Activated naive CD8-positive, alpha-beta T cell treated with anti-CD3 and anti-CD28 coated beads, Interleukin-2, amount 10 ng/mL, durations not matched to agents 7 days and 5 days (primary cell): ENCODE data around the gene PLEKHA4. TPM values are rescaled to one million over a fixed set of nuclear protein-coding genes. Genes with fewer than 3 reads are reported as not detected.
"Not testable (repeated sequence)": the region's sequence is repeated elsewhere in the genome, so short reads cannot be mapped to it uniquely, and the experiment has no call there.

Experiments
- ATAC-seq: fragments of 150-1000 bp; cut with Tn5 transposase; one replicate; pipeline ENCODE4 v1.10.0; 2021; ENCODE audit warnings: low read depth, moderate library complexity
- POLR2A ChIA-PET: fragments of 350-600 bp; sonication (Branson Sonifier 250); formaldehyde crosslinking; loops from one replicate; lab custom pipeline; 2021; ENCODE audit warnings: antibody characterized with exemption; lab: Charles Lee
- DNase-seq: peaks from one replicate; pipeline ENCODE4 v3.0.0; 2021
- H3K27ac Mint-ChIP-seq: one replicate; pipeline ENCODE4 v1.8.0; 2022; ENCODE audit warnings: mild to moderate bottlenecking, mixed read lengths
- H3K27me3 Mint-ChIP-seq: one replicate; pipeline ENCODE4 v1.8.0; 2022; ENCODE audit warnings: mild to moderate bottlenecking, moderate library complexity, mixed read lengths
- H3K36me3 Mint-ChIP-seq: one replicate; pipeline ENCODE4 v1.8.0; 2021; ENCODE audit warnings: mild to moderate bottlenecking, mixed read lengths
- H3K4me1 Mint-ChIP-seq: one replicate; pipeline ENCODE4 v1.8.0; 2021; ENCODE audit warnings: mixed read lengths
- H3K4me3 Mint-ChIP-seq: one replicate; pipeline ENCODE4 v1.8.0; 2022; ENCODE audit warnings: mild to moderate bottlenecking, moderate library complexity, mixed read lengths
- H3K9me3 Mint-ChIP-seq: one replicate; pipeline ENCODE4 v1.8.0; 2021; ENCODE audit warnings: mixed read lengths
- total RNA-seq, 2 experiments: library from RNA; stranded (reverse); gene quantifications; one replicate each; pipeline ENCODE4 v1.2.3, GENCODE V29; 2021

PLEKHA4 gene
- total RNA-seq, 2 experiments from 2014 or later = 4.0 to 7.0 TPM

- H3K36me3 Mint-ChIP-seq = no peaks in the 10 kb centered on the region
- H3K27me3 Mint-ChIP-seq = peaks cover 2% of the 10 kb centered on the region
- no peak for DNase-seq
- H3K27ac Mint-ChIP-seq = no peak overlapping the region
- no peaks in the 10 kb centered on the region for H3K9me3 Mint-ChIP-seq
- no peak for ATAC-seq
- no peaks in the 10 kb centered on the region for H3K4me1 Mint-ChIP-seq
- POLR2A ChIA-PET = no interaction called here
- H3K4me3 Mint-ChIP-seq = no peak overlapping the region
Measured at GRCh38 chr19:48853483-48853882, 14.9 kb downstream of the PLEKHA4 start.

GRCh38 chr19:48852292-48852691 is 16.1 kb downstream of the PLEKHA4 start:
- no peaks in the 10 kb centered on the region for H3K4me1 Mint-ChIP-seq
- POLR2A ChIA-PET = no interaction called here
- ATAC-seq (no peak), DNase-seq (no peak)
- H3K36me3 Mint-ChIP-seq = no peaks in the 10 kb centered on the region
- no peak overlapping the region for H3K4me3 Mint-ChIP-seq
- no peak overlapping the region for H3K27ac Mint-ChIP-seq
- H3K9me3 Mint-ChIP-seq = no peaks in the 10 kb centered on the region
- peaks cover 2% of the 10 kb centered on the region for H3K27me3 Mint-ChIP-seq

DNA sequence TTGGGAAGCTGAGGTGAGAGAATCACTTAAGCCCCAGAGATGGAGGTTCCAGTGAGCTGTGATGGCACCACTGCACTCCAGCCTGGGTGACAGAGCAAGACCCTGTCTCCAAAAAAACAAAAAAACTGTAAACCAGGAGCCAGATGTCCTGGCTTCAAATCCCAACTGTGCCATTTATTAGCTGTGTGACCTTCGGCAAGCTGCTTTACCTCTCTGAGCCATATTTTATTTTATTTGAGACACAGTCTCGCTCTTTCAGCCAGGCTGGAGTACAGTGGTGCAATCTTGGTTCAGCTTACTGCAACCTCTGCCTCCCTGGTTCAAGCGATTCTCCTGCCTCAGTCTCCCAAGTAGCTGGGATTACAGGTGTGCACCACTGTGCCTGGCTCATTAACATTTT is 21.8 kb downstream of the PLEKHA4 start:
- H3K36me3 Mint-ChIP-seq, H3K27me3 Mint-ChIP-seq, ATAC-seq, DNase-seq, POLR2A ChIA-PET, H3K4me1 Mint-ChIP-seq, H3K9me3 Mint-ChIP-seq, H3K4me3 Mint-ChIP-seq, H3K27ac Mint-ChIP-seq: not testable (repeated sequence)

DNA sequence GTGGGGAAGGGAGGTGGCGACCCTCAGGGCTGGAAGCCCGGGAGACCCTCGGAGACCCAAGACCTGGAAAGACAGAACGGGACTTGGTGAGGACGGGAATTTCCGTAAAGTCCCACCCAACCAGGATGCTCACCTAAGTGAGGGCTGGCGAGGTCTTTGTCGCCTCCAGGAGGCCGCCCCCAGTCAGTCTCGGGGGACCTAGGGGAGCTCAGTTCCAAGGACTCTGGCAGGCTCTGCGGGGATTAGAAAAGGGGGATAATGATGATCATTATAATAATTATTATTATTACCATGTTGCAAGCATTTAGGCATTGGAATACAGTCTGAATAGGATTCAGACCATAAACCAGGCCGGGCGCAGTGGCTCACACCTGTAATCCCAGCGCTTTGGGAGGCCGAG is 23.0 kb downstream of the PLEKHA4 start:
- Mint-ChIP-seq H3K4me1 (peaks cover 1% of the 10 kb centered on the region), H3K27me3 (no peaks in the 10 kb centered on the region), H3K9me3 (no peaks in the 10 kb centered on the region), H3K4me3 (no peak overlapping the region), H3K27ac (no peak overlapping the region), H3K36me3 (no peaks in the 10 kb centered on the region)
- POLR2A ChIA-PET = no interaction called here
- no peak for ATAC-seq
- DNase-seq = no peak

- Mint-ChIP-seq H3K4me1 (peaks cover 1% of the 10 kb centered on the region), H3K4me3 (no peak overlapping the region), H3K36me3 (no peaks in the 10 kb centered on the region), H3K9me3 (no peaks in the 10 kb centered on the region), H3K27ac (no peak overlapping the region), H3K27me3 (no peaks in the 10 kb centered on the region)
- ATAC-seq (no peak), DNase-seq (no peak)
- POLR2A ChIA-PET = interaction anchor here (0.6 kb wide), 1 partner anchor 14 kb away, joined by 5 read pairs; no protein-coding TSS in a partner anchor
Measured at GRCh38 chr19:48844472-48844871, 23.9 kb downstream of the PLEKHA4 start.

GRCh38 chr19:48842789-48843162 is 25.6 kb downstream of the PLEKHA4 start:
- ATAC-seq (peak; percentile 60), DNase-seq (peak; percentile 50)
- no peaks in the 10 kb centered on the region for H3K9me3 Mint-ChIP-seq
- no peaks in the 10 kb centered on the region for H3K36me3 Mint-ChIP-seq
- no peaks in the 10 kb centered on the region for H3K27me3 Mint-ChIP-seq
- no peak overlapping the region for H3K4me3 Mint-ChIP-seq
- H3K27ac Mint-ChIP-seq = peak overlapping the region; percentile 71
- POLR2A ChIA-PET = interaction anchor here (0.5 to 1.9 kb wide), 8 partner anchors 28 to 196 kb away, joined by 3 to 10 read pairs (median 4); partner anchors contain the start of genes CA11, GYS1 and RUVBL2
- H3K4me1 Mint-ChIP-seq = peaks cover 1% of the 10 kb centered on the region

- Mint-ChIP-seq H3K27me3 (no peaks in the 10 kb centered on the region), H3K9me3 (no peaks in the 10 kb centered on the region), H3K27ac (no peak overlapping the region), H3K4me3 (no peak overlapping the region), H3K36me3 (no peaks in the 10 kb centered on the region), H3K4me1 (peaks cover 6% of the 10 kb centered on the region)
- POLR2A ChIA-PET = interaction anchor here (0.9 to 1.9 kb wide), 2 partner anchors 31 to 53 kb away, joined by 4 to 9 read pairs; partner anchors contain the start of gene PPP1R15A
- no peak for DNase-seq
- no peak for ATAC-seq
Measured at GRCh38 chr19:48841571-48841970, 26.8 kb downstream of the PLEKHA4 start.

DNA sequence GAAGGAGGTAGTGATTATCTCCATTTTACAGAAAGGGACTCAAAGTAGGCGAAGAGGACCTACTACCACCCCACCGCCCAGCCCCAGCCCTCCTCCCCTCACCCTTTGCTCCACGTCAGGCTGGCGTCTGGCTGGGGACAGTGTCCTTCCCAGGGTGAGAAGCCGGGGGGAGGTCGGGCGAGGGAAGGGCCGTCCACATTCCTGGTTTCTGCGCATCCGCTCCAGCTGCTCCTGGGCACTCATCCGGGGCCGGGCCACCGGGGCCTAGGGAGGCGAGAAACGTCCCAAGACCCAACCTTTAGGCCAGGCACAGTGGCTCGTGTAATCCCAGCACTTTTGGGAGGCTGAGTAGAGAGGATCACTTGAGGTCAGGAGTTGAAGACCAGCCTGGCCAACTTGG is 27.4 kb downstream of the PLEKHA4 start:
- DNase-seq = no peak
- Mint-ChIP-seq H3K9me3 (no peaks in the 10 kb centered on the region), H3K4me3 (no peak overlapping the region), H3K27ac (no peak overlapping the region), H3K4me1 (peaks cover 9% of the 10 kb centered on the region), H3K36me3 (no peaks in the 10 kb centered on the region), H3K27me3 (no peaks in the 10 kb centered on the region)
- ATAC-seq = no peak
- POLR2A ChIA-PET = interaction anchor here (0.9 kb wide), 1 partner anchor 31 kb away, joined by 4 read pairs; the partner anchor contains the start of gene PPP1R15A

GRCh38 chr19:48837687-48838086 is 30.7 kb downstream of the PLEKHA4 start:
- peaks cover 1% of the 10 kb centered on the region for H3K27me3 Mint-ChIP-seq
- POLR2A ChIA-PET = interaction anchor here (0.6 to 2.4 kb wide), 8 partner anchors 26 to 192 kb away, joined by 3 to 9 read pairs (median 4); partner anchors contain the start of genes BCAT2, CA11 and PPP1R15A
- peak overlapping the region; percentile 56 for H3K4me3 Mint-ChIP-seq
- ATAC-seq (no peak), DNase-seq (no peak)
- H3K4me1 Mint-ChIP-seq = peaks cover 15% of the 10 kb centered on the region
- no peak overlapping the region for H3K27ac Mint-ChIP-seq
- H3K36me3 Mint-ChIP-seq = no peaks in the 10 kb centered on the region
- no peaks in the 10 kb centered on the region for H3K9me3 Mint-ChIP-seq

- POLR2A ChIA-PET = interaction anchor here (0.6 to 2.4 kb wide), 9 partner anchors 25 to 191 kb away, joined by 3 to 9 read pairs (median 3); partner anchors contain the start of genes BCAT2, CA11 and PPP1R15A
Measured at GRCh38 chr19:48837051-48837524, 31.3 kb downstream of the PLEKHA4 start.

DNA sequence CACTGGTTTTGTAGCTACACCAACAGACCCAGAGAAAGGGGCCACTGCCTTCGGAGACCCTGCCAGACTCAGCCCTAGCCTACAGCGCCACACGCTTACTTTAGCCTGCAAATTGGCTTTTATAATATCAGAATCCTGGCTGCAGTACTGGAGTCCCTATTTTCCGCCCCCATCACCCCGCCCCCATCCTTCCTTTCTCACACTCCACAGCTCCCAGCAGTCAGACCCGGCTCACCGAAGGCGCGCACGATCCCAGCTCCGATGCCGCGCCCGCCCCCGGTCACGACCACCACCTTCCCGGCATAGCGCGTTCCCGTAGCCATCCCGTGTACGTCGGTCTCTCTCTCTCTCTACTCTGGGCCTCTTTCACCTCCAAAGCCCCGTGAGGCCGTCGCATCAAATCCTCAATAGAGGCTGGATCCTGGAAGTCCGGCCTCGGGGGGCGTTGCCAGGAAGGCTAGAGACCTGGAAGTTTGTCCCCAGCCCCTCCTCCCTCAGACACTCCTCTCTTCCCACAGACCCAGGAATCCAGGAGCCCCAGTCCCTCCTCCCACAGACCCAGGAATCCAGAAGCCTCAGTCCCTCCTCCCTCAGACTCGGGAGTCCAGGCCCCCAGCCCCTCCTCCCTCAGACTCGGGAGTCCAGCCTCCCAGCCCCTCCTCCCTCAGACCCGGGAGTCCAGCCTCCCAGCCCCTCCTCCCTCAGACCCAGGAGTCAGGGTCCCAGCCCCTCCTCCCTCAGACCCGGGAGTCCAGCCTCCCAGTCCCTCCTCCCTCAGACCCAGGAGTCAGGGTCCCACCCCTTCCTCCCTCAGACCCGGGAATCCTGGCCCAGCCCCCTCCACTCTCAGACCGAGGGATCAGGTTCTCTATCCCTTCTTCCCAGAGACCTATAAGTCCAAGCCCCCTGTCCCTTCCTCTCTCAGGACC is 32.1 kb downstream of the PLEKHA4 start, which contains the start of gene HSD17B14:
TSS of gene HSD17B14 (minus strand) at position 403 of the 929 bp plus-strand sequence. CDS start at position 323, 80 bp downstream.
- H3K4me1 Mint-ChIP-seq = peaks cover 15% of the 10 kb centered on the region

More at GRCh38 chr19:48837051-48837524, 31.3 kb downstream of the PLEKHA4 start:
- ATAC-seq (peak; percentile 83), DNase-seq (peak; percentile 79)
- Mint-ChIP-seq H3K4me1 (peaks cover 15% of the 10 kb centered on the region), H3K27ac (peak overlapping the region; percentile 82), H3K4me3 (peak overlapping the region; percentile 91), H3K27me3 (peaks cover 1% of the 10 kb centered on the region), H3K9me3 (no peaks in the 10 kb centered on the region), H3K36me3 (no peaks in the 10 kb centered on the region)

DNA sequence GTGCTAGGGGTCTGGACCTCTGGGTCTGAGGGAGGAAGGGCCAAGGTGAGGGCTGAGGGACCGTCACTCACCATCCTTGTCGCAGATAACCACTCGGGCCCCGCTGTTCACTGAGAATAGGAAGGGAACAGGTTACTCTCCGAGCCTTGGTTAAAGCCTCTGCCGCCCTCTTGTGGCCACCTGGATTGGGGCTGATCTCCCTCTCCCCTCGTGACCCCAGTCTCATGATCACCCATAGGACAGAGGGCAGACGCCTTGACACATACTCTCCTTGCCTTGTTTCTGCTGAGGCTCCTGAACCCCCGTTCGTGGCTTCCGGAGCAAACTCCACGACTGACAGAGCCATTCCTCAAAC is 32.7 kb downstream of the PLEKHA4 start:
- peak overlapping the region; percentile 81 for H3K27ac Mint-ChIP-seq
- H3K36me3 Mint-ChIP-seq = no peaks in the 10 kb centered on the region
- ATAC-seq = peak; percentile 94
- H3K4me1 Mint-ChIP-seq = peaks cover 15% of the 10 kb centered on the region
- H3K27me3 Mint-ChIP-seq = peaks cover 1% of the 10 kb centered on the region
- peak overlapping the region; percentile 91 for H3K4me3 Mint-ChIP-seq
- POLR2A ChIA-PET = interaction anchor here (1.0 to 2.4 kb wide), 2 partner anchors 37 to 40 kb away, joined by 3 to 9 read pairs; partner anchors contain the start of gene PPP1R15A
- no peaks in the 10 kb centered on the region for H3K9me3 Mint-ChIP-seq
- peak; percentile 92 for DNase-seq

More for the DNA sequence above, 32.1 kb downstream of the PLEKHA4 start, which contains the start of gene HSD17B14:
- Mint-ChIP-seq H3K27me3 (peaks cover 1% of the 10 kb centered on the region), H3K9me3 (no peaks in the 10 kb centered on the region), H3K36me3 (no peaks in the 10 kb centered on the region), H3K4me3 (peak within 1 kb of the TSS; percentile 91), H3K27ac (peak within 1 kb of the TSS; percentile 82)
- ATAC-seq = peak; percentile 10
- POLR2A ChIA-PET = interaction anchor here (0.5 to 2.4 kb wide), 10 partner anchors 22 to 134 kb away, joined by 3 to 9 read pairs (median 3); partner anchors contain the start of genes BCAT2 and PPP1R15A
- DNase-seq = peak; percentile 43

GRCh38 chr19:48833977-48834376 is 34.4 kb downstream of the PLEKHA4 start:
- no peak for DNase-seq
- H3K4me3 Mint-ChIP-seq = no peak overlapping the region
- ATAC-seq = no peak
- H3K36me3 Mint-ChIP-seq = no peaks in the 10 kb centered on the region
- H3K9me3 Mint-ChIP-seq = no peaks in the 10 kb centered on the region
- H3K27ac Mint-ChIP-seq = peak overlapping the region; percentile 72
- peaks cover 15% of the 10 kb centered on the region for H3K4me1 Mint-ChIP-seq
- POLR2A ChIA-PET = no interaction called here
- peaks cover 1% of the 10 kb centered on the region for H3K27me3 Mint-ChIP-seq
